PC-3 (cell line): ENCODE data around the gene TRPM1. TPM values are rescaled to one million over a fixed set of nuclear protein-coding genes. Genes with fewer than 3 reads are reported as not detected.
A peak's percentile ranks its signal among the peaks of the same experiment; 100 is the strongest.

Experiments used
- ATAC-seq: fragments of 200-7000 bp; cut with Tn5 transposase; 2 replicates; pipeline ENCODE4 v1.9.1; 2020; ENCODE audit warnings: mild to moderate bottlenecking, moderate library complexity
- BruUV-seq: library from RNA; stranded (reverse); fragments of 400-500 nt; replicated peaks from 2 replicates; lab custom pipeline; 2021; lab: Mats Ljungman, UMichigan
- CTCF ChIA-PET: fragments of 300-600 bp; sonication (Branson Sonifier 250); formaldehyde crosslinking; loops from one replicate; lab custom pipeline; 2022; ENCODE audit warnings: antibody characterized with exemption; lab: Charles Lee
- POLR2A ChIA-PET: fragments of 300-600 bp; sonication (Branson Sonifier 250); formaldehyde crosslinking; loops from one replicate; lab custom pipeline; 2022; ENCODE audit warnings: antibody characterized with exemption; ENCODE audit not compliant: unreplicated experiment; lab: Charles Lee
- DNase-seq: peaks from one replicate; pipeline ENCODE4 v3.0.0-alpha.2; 2015
- H2AFZ ChIP-seq: fragments of 300-600 bp; sonication (generic); 2 replicates; pipeline ENCODE4 v1.6.0; 2016; ENCODE audit warnings: antibody characterized with exemption, low read length
- H3F3A ChIP-seq: fragments of 300-600 bp; sonication (generic); one replicate; pipeline ENCODE4 v1.6.0; 2017; ENCODE audit warnings: antibody characterized with exemption, low read length, control low read depth, mild to moderate bottlenecking; ENCODE audit not compliant: unreplicated experiment
- H3K27ac ChIP-seq: fragments of 300-600 bp; sonication (generic); 2 replicates; pipeline ENCODE4 v1.5.1; 2016; ENCODE audit warnings: mild to moderate bottlenecking, low read length
- H3K27me3 ChIP-seq: fragments of 300-600 bp; sonication (generic); 2 replicates; pipeline ENCODE4 v1.6.1; 2016; ENCODE audit warnings: low read length, mixed read lengths
- H3K36me3 ChIP-seq: fragments of 300-600 bp; sonication (generic); 2 replicates; pipeline ENCODE4 v1.6.1; 2016; ENCODE audit warnings: low read depth, mixed run types, low read length, mixed read lengths
- H3K4me1 ChIP-seq: fragments of 300-600 bp; sonication (generic); 2 replicates; pipeline ENCODE4 v1.5.1; 2016; ENCODE audit warnings: low read length; ENCODE audit not compliant: insufficient read depth
- H3K4me2 ChIP-seq: fragments of 300-600 bp; sonication (generic); 2 replicates; pipeline ENCODE4 v1.6.0; 2016; ENCODE audit warnings: low read length
- H3K4me3 ChIP-seq: fragments of 300-600 bp; sonication (generic); 2 replicates; pipeline ENCODE4 v1.5.1; 2016; ENCODE audit warnings: mild to moderate bottlenecking, low read length, mixed read lengths
- H3K79me2 ChIP-seq: fragments of 300-600 bp; sonication (generic); 2 replicates; pipeline ENCODE4 v1.6.1; 2017; ENCODE audit warnings: low read length, mixed read lengths
- H3K9ac ChIP-seq: fragments of 300-600 bp; sonication (generic); 2 replicates; pipeline ENCODE4 v1.6.0; 2016; ENCODE audit warnings: mild to moderate bottlenecking, low read length
- H3K9me2 ChIP-seq: fragments of 300-600 bp; sonication (generic); replicated peaks from 2 replicates; pipeline ENCODE4 v1.6.1; 2016; ENCODE audit warnings: mixed run types, low read length, mixed read lengths
- H3K9me3 ChIP-seq: fragments of 300-600 bp; sonication (generic); 2 replicates; pipeline ENCODE4 v1.6.1; 2016; ENCODE audit warnings: low read length, mixed read lengths
- H4K20me1 ChIP-seq: fragments of 300-600 bp; sonication (generic); 2 replicates; pipeline ENCODE4 v1.6.1; 2016; ENCODE audit warnings: low read length, mixed read lengths
- CTCF ChIP-seq: fragments of 300-600 bp; sonication (generic); conservative IDR thresholded peaks from 2 replicates; pipeline ENCODE4 v1.5.1; 2017; ENCODE audit warnings: antibody characterized with exemption, low read depth, mild to moderate bottlenecking, low read length
- EZH2 ChIP-seq: fragments of 300-600 bp; sonication (generic); IDR thresholded peaks from one replicate; pipeline ENCODE4 v1.6.1; 2017; ENCODE audit warnings: antibody characterized with exemption, mild to moderate bottlenecking, low read length; ENCODE audit not compliant: unreplicated experiment
- EZH2phosphoT487 ChIP-seq: fragments of 300-600 bp; sonication (generic); IDR thresholded peaks from 2 replicates; pipeline ENCODE4 v1.6.1; 2018; ENCODE audit warnings: mild to moderate bottlenecking, antibody characterized with exemption, low read length, borderline replicate concordance
- intact Hi-C: fragments of 100-400 bp; cut with micrococcal nuclease; formaldehyde crosslinking; loops from 2 replicates; pipeline ENCODE4 v1.9.0; 2023
- total RNA-seq: library from RNA; depleted of rRNA; stranded (reverse); fragments of >200 nt; gene quantifications from 2 replicates; pipeline ENCODE4 v1.2.3, GENCODE V29; 2014

Gene TRPM1
- total RNA-seq, 1 experiment from 2014 or later, result not detected

GRCh38 chr15:30990036-30990435, 111.5 kb downstream of the TRPM1 start:
- CTCF ChIA-PET, result no interaction called here

GRCh38 chr15:30985081-30985531, 116.4 kb downstream of the TRPM1 start:
- ChIA-PET CTCF (no interaction called here), POLR2A (no interaction called here)
- no peak for DNase-seq
- intact Hi-C loops, result no loop called here
- Histone ChIP-seq H3K27me3 (no peaks in the 10 kb centered on the region), H3K36me3 (no peaks in the 10 kb centered on the region; the same call in 1 of the 2 replicates), H3K4me2 (no peak overlapping the region), H2AFZ (no peak overlapping the region), H3K4me1 (peaks cover 11% of the 10 kb centered on the region), H3K27ac (no peak overlapping the region), H3K79me2 (peaks cover 8% of the 10 kb centered on the region; the same call in 1 of the 2 replicates), H3K9me2 (no peaks in the 10 kb centered on the region), H3K9me3 (no peaks in the 10 kb centered on the region), H3K9ac (no peak overlapping the region), H4K20me1 (no peaks in the 10 kb centered on the region), H3F3A (no peaks in the 10 kb centered on the region), H3K4me3 (no peak overlapping the region)
- ATAC-seq, result no peak
- no peak for TF ChIP-seq CTCF
- no peak for TF ChIP-seq EZH2
- TF ChIP-seq EZH2phosphoT487, result no peak
- no TSS peak for BruUV-seq

More at GRCh38 chr15:30990036-30990435, 111.5 kb downstream of the TRPM1 start:
- Histone ChIP-seq H3K36me3 (no peaks in the 10 kb centered on the region; the same call in 1 of the 2 replicates), H2AFZ (peak overlapping the region; percentile 99; the same call in 1 of the 2 replicates), H3K4me3 (peak overlapping the region; percentile 100), H3K4me2 (peak overlapping the region; percentile 95), H3K79me2 (peaks cover 20% of the 10 kb centered on the region), H3F3A (no peaks in the 10 kb centered on the region), H3K27ac (no peak overlapping the region), H3K9me3 (no peaks in the 10 kb centered on the region), H3K4me1 (peaks cover 20% of the 10 kb centered on the region), H4K20me1 (no peaks in the 10 kb centered on the region), H3K27me3 (no peaks in the 10 kb centered on the region), H3K9me2 (no peaks in the 10 kb centered on the region), H3K9ac (peak overlapping the region; percentile 89; the same call in 1 of the 2 replicates)
- ATAC-seq, result no peak
- intact Hi-C loops, result loop anchor here (2.0 to 10.0 kb wide), 7 partner anchors 35 to 497 kb away; partner anchors contain the start of genes FAN1 and KLF13
- TF ChIP-seq EZH2 (no peak), CTCF (no peak; the same call in 1 of the 2 replicates)
- BruUV-seq, result no TSS peak
- no peak for DNase-seq
- POLR2A ChIA-PET, result no interaction called here

- no peak overlapping the region for H3K27ac ChIP-seq
- no peaks in the 10 kb centered on the region for H3K27me3 ChIP-seq
- H3K79me2 ChIP-seq, result 0 out of 2 replicates have a peak, but pooled peaks cover 4% of the 10 kb centered on the region
- ATAC-seq (no peak), DNase-seq (no peak)
- no peaks in the 10 kb centered on the region for H4K20me1 ChIP-seq
- H3K36me3 ChIP-seq, result no peaks in the 10 kb centered on the region; the same call in 1 of the 2 replicates
- H3K4me1 ChIP-seq, result peaks cover 6% of the 10 kb centered on the region; the same call in 1 of the 2 replicates
- no peak overlapping the region for H3K4me3 ChIP-seq
- ChIA-PET POLR2A (no interaction called here), CTCF (no interaction called here)
- H2AFZ ChIP-seq, result no peak overlapping the region
- H3K9me2 ChIP-seq, result no peaks in the 10 kb centered on the region
- no TSS peak for BruUV-seq
- TF ChIP-seq EZH2phosphoT487 (no peak), CTCF (no peak), EZH2 (no peak)
- no peaks in the 10 kb centered on the region for H3F3A ChIP-seq
- no peak overlapping the region for H3K4me2 ChIP-seq
- no peaks in the 10 kb centered on the region for H3K9me3 ChIP-seq
- intact Hi-C loops, result loop anchor here (5.0 kb wide), 1 partner anchor 52 kb away; no protein-coding TSS in a partner anchor
- H3K9ac ChIP-seq, result no peak overlapping the region
Measured at GRCh38 chr15:30984542-30984941, 117.0 kb downstream of the TRPM1 start.
